ENCODE results near the gene MLLT6.

DNA sequence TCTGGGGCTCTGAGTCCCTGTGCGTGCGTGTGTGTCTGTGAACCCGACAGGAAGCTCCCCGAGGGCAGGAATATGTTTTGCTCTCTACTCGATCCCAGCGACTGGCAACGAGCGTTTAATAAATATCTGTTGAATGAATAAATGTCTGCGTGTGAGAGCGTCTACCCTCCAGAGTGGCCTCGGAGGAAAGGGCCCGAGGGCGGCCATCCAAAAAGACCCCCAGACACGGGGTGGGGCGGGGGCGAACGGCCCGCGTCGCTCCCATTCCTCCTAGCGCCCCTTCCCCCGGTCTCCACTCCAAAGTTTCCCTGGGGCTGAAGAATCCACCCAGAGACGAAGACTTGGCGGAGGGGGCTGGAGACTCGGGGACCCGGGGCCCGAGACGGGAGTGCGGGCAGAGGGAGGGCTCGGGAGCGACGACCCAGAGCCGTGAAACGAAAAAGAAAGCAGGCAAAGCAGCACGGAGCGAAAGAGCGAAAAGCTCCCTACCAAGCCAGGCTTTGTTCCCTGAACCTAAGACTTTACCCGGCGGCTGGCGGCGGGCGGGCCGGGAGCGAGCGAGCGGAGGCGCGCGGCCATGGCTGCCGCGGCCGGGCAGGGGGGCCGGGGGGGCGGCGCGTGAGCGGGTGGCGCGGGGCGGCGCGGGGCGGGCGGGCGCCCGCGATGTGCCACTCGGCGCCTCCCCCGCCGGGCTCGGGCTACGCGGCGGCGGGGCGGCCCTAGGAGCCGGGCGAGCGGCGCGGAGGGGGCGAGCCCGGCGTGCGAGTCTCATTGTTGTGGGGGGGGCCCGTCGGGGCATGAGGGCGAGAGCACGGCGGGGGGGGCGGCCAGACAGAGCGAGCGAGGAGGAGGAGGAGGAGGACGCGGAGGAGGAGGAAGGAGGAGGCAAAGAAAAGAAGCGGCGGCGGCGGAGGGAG is at the start of gene MLLT6:
- peak; percentile 42 for TF ChIP-seq POLR2A (IDR thresholded peaks at IDR 0.05; ENCODE audit: low read length)
- no peak for TF ChIP-seq GATA1 (IDR thresholded peaks at IDR 0.05; ENCODE audit: low read depth, low read length)
